ENCODE data around the gene RNF150. TPM values are rescaled to one million over a fixed set of nuclear protein-coding genes. Genes with fewer than 3 reads are reported as not detected.

RNF150 gene
- total and polyA plus RNA-seq, 2 experiments from 2014 or later, result 4.2 to 9.2 TPM

DNA sequence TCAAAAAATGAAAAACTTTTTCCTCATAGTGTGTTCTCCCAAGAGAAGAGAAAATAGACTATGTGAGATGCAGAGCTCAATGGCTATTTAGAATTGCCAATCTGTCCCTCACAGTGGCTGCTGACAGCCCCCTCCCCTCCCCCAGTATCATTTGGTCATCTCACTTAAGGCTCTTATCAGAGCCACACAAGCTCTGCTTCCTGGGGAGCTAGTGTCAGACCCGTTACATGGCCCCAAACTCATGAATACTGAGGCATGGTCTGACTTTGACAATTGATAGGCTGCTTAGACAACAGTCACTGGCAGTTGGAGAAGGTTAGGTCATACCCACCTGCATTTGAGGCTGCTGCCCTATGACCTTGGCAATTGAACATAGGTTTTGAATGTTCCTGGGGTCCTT, 15.3 kb downstream of the RNF150 start:
- no peak overlapping the region for H3K4me2 ChIP-seq
- H3K9me3 ChIP-seq (ENCODE audit: low read depth), result no peaks in the 10 kb centered on the region
- H2AFZ ChIP-seq, result no peak overlapping the region
- no peaks in the 10 kb centered on the region for H3K9me2 ChIP-seq (replicated peaks; ENCODE audit: insufficient read depth)
- H3K4me3 ChIP-seq, result no peak overlapping the region
- DNase-seq (ENCODE audit: low spot score), result no peak
- H3K79me2 ChIP-seq, result peaks cover 2% of the 10 kb centered on the region
- no peaks in the 10 kb centered on the region for H4K20me1 ChIP-seq (ENCODE audit: insufficient read depth, poor library complexity, severe bottlenecking)
- WGBS (ENCODE audit: low lambda C conversion rate, missing lambda C conversion rate), result 100% methylated on average over 1 of the region's 1 CpG
- TF ChIP-seq EZH2phosphoT487 (IDR thresholded peaks at IDR 0.05; ENCODE audit: low read depth, severe bottlenecking, unreplicated experiment) (no peak), EZH2 (IDR thresholded peaks at IDR 0.05; ENCODE audit: borderline replicate concordance) (no peak)
- TF ChIP-seq, protein P1, sequence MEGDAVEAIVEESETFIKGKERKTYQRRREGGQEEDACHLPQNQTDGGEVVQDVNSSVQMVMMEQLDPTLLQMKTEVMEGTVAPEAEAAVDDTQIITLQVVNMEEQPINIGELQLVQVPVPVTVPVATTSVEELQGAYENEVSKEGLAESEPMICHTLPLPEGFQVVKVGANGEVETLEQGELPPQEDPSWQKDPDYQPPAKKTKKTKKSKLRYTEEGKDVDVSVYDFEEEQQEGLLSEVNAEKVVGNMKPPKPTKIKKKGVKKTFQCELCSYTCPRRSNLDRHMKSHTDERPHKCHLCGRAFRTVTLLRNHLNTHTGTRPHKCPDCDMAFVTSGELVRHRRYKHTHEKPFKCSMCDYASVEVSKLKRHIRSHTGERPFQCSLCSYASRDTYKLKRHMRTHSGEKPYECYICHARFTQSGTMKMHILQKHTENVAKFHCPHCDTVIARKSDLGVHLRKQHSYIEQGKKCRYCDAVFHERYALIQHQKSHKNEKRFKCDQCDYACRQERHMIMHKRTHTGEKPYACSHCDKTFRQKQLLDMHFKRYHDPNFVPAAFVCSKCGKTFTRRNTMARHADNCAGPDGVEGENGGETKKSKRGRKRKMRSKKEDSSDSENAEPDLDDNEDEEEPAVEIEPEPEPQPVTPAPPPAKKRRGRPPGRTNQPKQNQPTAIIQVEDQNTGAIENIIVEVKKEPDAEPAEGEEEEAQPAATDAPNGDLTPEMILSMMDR (IDR thresholded peaks at IDR 0.05; ENCODE audit: poor library complexity), result no peak
- no peaks in the 10 kb centered on the region for H3K4me1 ChIP-seq (ENCODE audit: insufficient read depth)
- no peaks in the 10 kb centered on the region for H3K27me3 ChIP-seq
- H3K27ac ChIP-seq, result no peak overlapping the region
- H3K36me3 ChIP-seq (replicated peaks; ENCODE audit: insufficient read depth, low read depth), result no peaks in the 10 kb centered on the region

DNA sequence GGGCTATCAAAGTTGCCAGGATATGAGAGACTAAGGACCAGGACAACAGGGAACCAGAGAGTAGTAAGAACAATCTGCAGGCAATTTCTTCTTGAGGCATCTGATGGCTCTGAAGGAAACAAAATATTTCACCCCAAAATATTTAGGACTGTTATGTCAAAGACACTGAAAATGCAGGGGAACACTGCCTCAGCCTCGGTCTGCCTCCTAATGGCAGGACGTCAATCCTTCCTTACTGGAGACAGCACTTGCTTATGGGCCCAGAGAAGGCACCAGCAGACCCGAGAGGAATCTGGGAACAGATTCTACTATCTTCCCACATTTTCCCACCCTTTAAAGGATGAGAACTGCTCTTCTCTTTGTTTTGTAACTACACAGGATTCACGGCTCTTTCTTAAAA, 23.3 kb downstream of the RNF150 start:
- Histone ChIP-seq H3K4me1 (ENCODE audit: insufficient read depth) (no peaks in the 10 kb centered on the region), H3K9me2 (replicated peaks; ENCODE audit: insufficient read depth) (no peaks in the 10 kb centered on the region), H2AFZ (no peak overlapping the region), H3K36me3 (replicated peaks; ENCODE audit: insufficient read depth, low read depth) (no peaks in the 10 kb centered on the region), H3K79me2 (no peaks in the 10 kb centered on the region), H3K27me3 (no peaks in the 10 kb centered on the region), H3K4me3 (no peak overlapping the region), H3K27ac (no peak overlapping the region), H4K20me1 (ENCODE audit: insufficient read depth, poor library complexity, severe bottlenecking) (no peaks in the 10 kb centered on the region), H3K4me2 (no peak overlapping the region), H3K9me3 (ENCODE audit: low read depth) (no peaks in the 10 kb centered on the region)
- 72% methylated on average over 4 of the region's 4 CpGs for WGBS (ENCODE audit: low lambda C conversion rate, missing lambda C conversion rate)
- DNase-seq (ENCODE audit: low spot score), result no peak
- TF ChIP-seq, protein P1 (IDR thresholded peaks at IDR 0.05; ENCODE audit: poor library complexity), result no peak
- TF ChIP-seq EZH2phosphoT487 (IDR thresholded peaks at IDR 0.05; ENCODE audit: low read depth, severe bottlenecking, unreplicated experiment) (no peak), EZH2 (IDR thresholded peaks at IDR 0.05; ENCODE audit: borderline replicate concordance) (no peak)

DNA sequence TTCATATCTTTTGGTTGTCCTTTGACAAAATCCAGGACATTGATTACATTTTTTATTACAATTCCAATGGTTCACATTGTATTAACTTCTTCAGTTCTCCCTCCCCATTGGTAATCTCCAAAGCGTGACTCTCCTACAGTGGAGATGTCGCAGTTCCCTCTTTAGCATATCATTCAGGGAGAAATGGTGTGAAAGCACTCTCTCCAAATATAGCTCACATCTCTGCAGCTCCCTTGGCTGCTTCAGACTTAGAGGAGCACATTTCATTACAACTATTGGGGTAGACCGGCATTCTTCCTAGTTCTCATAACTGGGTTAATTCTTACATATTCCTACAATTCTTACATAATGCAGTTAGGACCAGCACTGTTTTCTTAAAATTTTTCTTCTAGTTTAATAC, 25.3 kb downstream of the RNF150 start:
- 89% methylated on average over 3 of the region's 3 CpGs for WGBS (ENCODE audit: low lambda C conversion rate, missing lambda C conversion rate)
- no peaks in the 10 kb centered on the region for H4K20me1 ChIP-seq (ENCODE audit: insufficient read depth, poor library complexity, severe bottlenecking)

More for the DNA sequence above, 25.3 kb downstream of the RNF150 start:
- H3K9me2 ChIP-seq (replicated peaks; ENCODE audit: insufficient read depth), result no peaks in the 10 kb centered on the region
- TF ChIP-seq EZH2 (IDR thresholded peaks at IDR 0.05; ENCODE audit: borderline replicate concordance), result no peak
- no peak for TF ChIP-seq EZH2phosphoT487 (IDR thresholded peaks at IDR 0.05; ENCODE audit: low read depth, severe bottlenecking, unreplicated experiment)
- TF ChIP-seq, protein P1 (IDR thresholded peaks at IDR 0.05; ENCODE audit: poor library complexity), result no peak
- H2AFZ ChIP-seq, result no peak overlapping the region
- H3K36me3 ChIP-seq (replicated peaks; ENCODE audit: insufficient read depth, low read depth), result no peaks in the 10 kb centered on the region
- H3K27me3 ChIP-seq, result no peaks in the 10 kb centered on the region
- no peaks in the 10 kb centered on the region for H3K79me2 ChIP-seq
- no peak overlapping the region for H3K4me3 ChIP-seq
- no peak for DNase-seq (ENCODE audit: low spot score)
- no peaks in the 10 kb centered on the region for H3K9me3 ChIP-seq (ENCODE audit: low read depth)
- H3K4me2 ChIP-seq, result no peak overlapping the region
- no peak overlapping the region for H3K27ac ChIP-seq
- H3K4me1 ChIP-seq (ENCODE audit: insufficient read depth), result no peaks in the 10 kb centered on the region
